Neuronal stem cell (in vitro differentiated cells): ENCODE data around the gene NELL1.

Experiments
- DNase-seq: peaks from one replicate; pipeline ENCODE4 v3.0.0-alpha.2; 2013; ENCODE audit warnings: low spot score
- H2AFZ ChIP-seq: one replicate; pipeline ENCODE4 v1.6.1; 2013; ENCODE audit warnings: mild to moderate bottlenecking, low read length, inconsistent platforms
- H2AK5ac ChIP-seq: 2 replicates; pipeline ENCODE4 v1.6.1; 2013; ENCODE audit warnings: low read depth, mild to moderate bottlenecking, inconsistent platforms, low read length, moderate library complexity, mixed read lengths
- H2BK120ac ChIP-seq: 2 replicates; pipeline ENCODE4 v1.6.1; 2013; ENCODE audit warnings: low read depth, mild to moderate bottlenecking, inconsistent platforms, low read length, moderate library complexity, mixed read lengths
- H2BK12ac ChIP-seq: one replicate; pipeline ENCODE4 v1.6.1; 2013; ENCODE audit warnings: low read length, inconsistent platforms
- H2BK15ac ChIP-seq: 2 replicates; pipeline ENCODE4 v1.6.1; 2013; ENCODE audit warnings: mild to moderate bottlenecking, low read length, inconsistent platforms, mixed read lengths
- H2BK5ac ChIP-seq: one replicate; pipeline ENCODE4 v1.6.1; 2013; ENCODE audit warnings: inconsistent platforms, mild to moderate bottlenecking, low read length, moderate library complexity
- H3K14ac ChIP-seq: one replicate; pipeline ENCODE4 v1.6.1; 2013; ENCODE audit warnings: low read length, inconsistent platforms
- H3K18ac ChIP-seq: 2 replicates; pipeline ENCODE4 v1.6.1; 2013; ENCODE audit warnings: low read length, inconsistent platforms
- H3K23ac ChIP-seq: 2 replicates; pipeline ENCODE4 v1.6.1; 2013; ENCODE audit warnings: low read depth, mild to moderate bottlenecking, mixed read lengths, low read length, inconsistent platforms; ENCODE audit not compliant: poor library complexity
- H3K27ac ChIP-seq: replicated peaks from 3 replicates; pipeline ENCODE4 v1.5.1; 2013; ENCODE audit warnings: low read length, inconsistent platforms
- H3K27me3 ChIP-seq, 3 experiments: 2 replicates each; pipeline ENCODE4 v1.6.1; 2013; ENCODE audit warnings: low read length in 3 of 3, mild to moderate bottlenecking in 2 of 3, inconsistent platforms in 1 of 3, low read depth in 1 of 3, mixed read lengths in 1 of 3, moderate library complexity in 1 of 3; ENCODE audit not compliant: control insufficient read depth in 3 of 3, insufficient read depth in 3 of 3
- H3K36me3 ChIP-seq, 2 donors: replicated peaks in 1 of 2; 2 replicates each; pipeline ENCODE4 v1.6.1; 2013; ENCODE audit warnings: low read length in 2 of 2; ENCODE audit not compliant: control insufficient read depth in 2 of 2, insufficient read depth in 2 of 2
- H3K4ac ChIP-seq: 2 replicates; pipeline ENCODE4 v1.6.1; 2013; ENCODE audit warnings: inconsistent platforms, mild to moderate bottlenecking, low read length, moderate library complexity
- H3K4me1 ChIP-seq, 2 donors: 1 replicate in 1 of 2; 2 replicates in 1 of 2; pipeline ENCODE4 v1.6.1; 2013; ENCODE audit warnings: low read length in 2 of 2, low read depth in 1 of 2; ENCODE audit not compliant: control insufficient read depth in 2 of 2, insufficient read depth in 1 of 2
- H3K4me2 ChIP-seq: one replicate; pipeline ENCODE4 v1.6.1; 2013; ENCODE audit warnings: mild to moderate bottlenecking, low read length, inconsistent platforms; ENCODE audit not compliant: insufficient read depth, poor library complexity, severe bottlenecking
- H3K4me3 ChIP-seq, 2 donors: 2 replicates each; pipeline ENCODE4 v1.5.1; 2013; ENCODE audit warnings: low read length in 2 of 2, mild to moderate bottlenecking in 2 of 2, inconsistent platforms in 1 of 2, moderate library complexity in 1 of 2
- H3K79me1 ChIP-seq: one replicate; pipeline ENCODE4 v1.6.1; 2013; ENCODE audit warnings: low read depth, mild to moderate bottlenecking, inconsistent platforms, low read length, moderate library complexity
- H3K9ac ChIP-seq: one replicate; pipeline ENCODE4 v1.6.1; 2013; ENCODE audit warnings: mild to moderate bottlenecking, low read depth, low read length, inconsistent platforms; ENCODE audit not compliant: poor library complexity
- H3K9me3 ChIP-seq, 2 donors: replicated peaks in 1 of 2; 2 replicates each; pipeline versions ENCODE3 to v1.6.1; 2013; ENCODE audit warnings: low read length in 2 of 2, mild to moderate bottlenecking in 2 of 2, inconsistent platforms in 1 of 2, low read depth in 1 of 2, mixed read lengths in 1 of 2, moderate library complexity in 1 of 2; ENCODE audit not compliant: control insufficient read depth in 2 of 2, insufficient read depth in 1 of 2
- H4K8ac ChIP-seq: one replicate; pipeline ENCODE4 v1.6.1; 2013; ENCODE audit warnings: low read depth, mild to moderate bottlenecking, inconsistent platforms, low read length, moderate library complexity
- H4K91ac ChIP-seq: one replicate; pipeline ENCODE4 v1.6.1; 2013; ENCODE audit warnings: low read length, low read depth, mild to moderate bottlenecking, inconsistent platforms; ENCODE audit not compliant: poor library complexity
- WGBS, 2 donors: extraction: QIAGEN DNeasy Blood & Tissue Kit; methylation state at CpG; one replicate each; pipeline ENCODE4 v1.1.7; 2013; ENCODE audit warnings: missing lambda C conversion rate in 2 of 2, mixed read lengths in 1 of 2; ENCODE audit not compliant: insufficient read length in 2 of 2, insufficient replicate concordance in 1 of 2; ENCODE audit errors: extremely low coverage in 2 of 2; 5-methylcytosine and 5-hydroxymethylcytosine counted together

Gene NELL1

GRCh38 chr11:21603886-21604285 is 934.5 kb downstream of the NELL1 start:
- Histone ChIP-seq H4K91ac (no peak overlapping the region), H2BK120ac (no peak overlapping the region), H2AK5ac (no peak overlapping the region), H4K8ac (no peak overlapping the region), H3K4me1 (no peaks in the 10 kb centered on the region), H3K18ac (no peak overlapping the region), H2BK15ac (no peak overlapping the region), H3K27me3 (no peaks in the 10 kb centered on the region), H2BK5ac (no peak overlapping the region), H3K36me3 (no peaks in the 10 kb centered on the region), H3K79me1 (no peaks in the 10 kb centered on the region), H2AFZ (no peak overlapping the region), H3K4me3 (no peak overlapping the region), H3K27ac (no peak overlapping the region), H2BK12ac (no peak overlapping the region), H3K9ac (no peak overlapping the region), H3K4me2 (no peak overlapping the region), H3K4ac (no peak overlapping the region), H3K9me3 (no peaks in the 10 kb centered on the region), H3K14ac (no peak overlapping the region), H3K23ac (no peak overlapping the region)
- no peak for DNase-seq
- no CpG with 5 or more reads among the region's 3 CpGs for WGBS, 2 donors

- H2AK5ac ChIP-seq = no peak overlapping the region
- H2BK120ac ChIP-seq = no peak overlapping the region
- H2BK15ac ChIP-seq = no peak overlapping the region
- DNase-seq = no peak
- no peaks in the 10 kb centered on the region for H3K9me3 ChIP-seq
- H4K91ac ChIP-seq = no peak overlapping the region
- no peaks in the 10 kb centered on the region for H3K4me1 ChIP-seq
- no peaks in the 10 kb centered on the region for H3K27me3 ChIP-seq
- no peak overlapping the region for H3K4me3 ChIP-seq
- no peak overlapping the region for H3K14ac ChIP-seq
- no peak overlapping the region for H3K18ac ChIP-seq
- H2BK12ac ChIP-seq = no peak overlapping the region
- no peaks in the 10 kb centered on the region for H3K36me3 ChIP-seq
- WGBS, 2 donors = no CpG with 5 or more reads among the region's 3 CpGs
- H4K8ac ChIP-seq = no peak overlapping the region
- no peak overlapping the region for H2AFZ ChIP-seq
- no peak overlapping the region for H3K4me2 ChIP-seq
- H3K4ac ChIP-seq = no peak overlapping the region
- no peak overlapping the region for H3K23ac ChIP-seq
- no peak overlapping the region for H3K9ac ChIP-seq
- H3K27ac ChIP-seq = no peak overlapping the region
- no peaks in the 10 kb centered on the region for H3K79me1 ChIP-seq
- H2BK5ac ChIP-seq = no peak overlapping the region
Observed at GRCh38 chr11:21604564-21604963, 935.2 kb downstream of the NELL1 start.

- Histone ChIP-seq H3K4me1 (no peaks in the 10 kb centered on the region), H3K14ac (no peak overlapping the region), H3K9me3 (no peaks in the 10 kb centered on the region), H2BK5ac (no peak overlapping the region), H3K36me3 (no peaks in the 10 kb centered on the region), H2BK120ac (no peak overlapping the region), H3K79me1 (no peaks in the 10 kb centered on the region), H4K91ac (no peak overlapping the region), H3K27ac (no peak overlapping the region), H4K8ac (no peak overlapping the region), H2BK15ac (no peak overlapping the region), H3K4me3 (no peak overlapping the region), H3K18ac (no peak overlapping the region), H2AFZ (no peak overlapping the region), H3K4me2 (no peak overlapping the region), H2BK12ac (no peak overlapping the region), H3K9ac (no peak overlapping the region), H3K4ac (no peak overlapping the region), H3K23ac (no peak overlapping the region), H2AK5ac (no peak overlapping the region), H3K27me3 (no peaks in the 10 kb centered on the region)
- no CpG with 5 or more reads among the region's 3 CpGs for WGBS, 2 donors
- DNase-seq = no peak
Observed at GRCh38 chr11:21612326-21612725, 942.9 kb downstream of the NELL1 start.

GRCh38 chr11:21614961-21615360 is 945.6 kb downstream of the NELL1 start:
- WGBS, 2 donors = no CpG with 5 or more reads among the region's 5 CpGs
- DNase-seq = no peak
- no peak overlapping the region for H3K27ac ChIP-seq
- H3K27me3 ChIP-seq = no peaks in the 10 kb centered on the region
- H3K14ac ChIP-seq = no peak overlapping the region
- no peak overlapping the region for H2AFZ ChIP-seq
- no peaks in the 10 kb centered on the region for H3K4me1 ChIP-seq
- H3K4me2 ChIP-seq = no peak overlapping the region
- H3K23ac ChIP-seq = no peak overlapping the region
- H3K79me1 ChIP-seq = no peaks in the 10 kb centered on the region
- H2BK120ac ChIP-seq = no peak overlapping the region
- H3K18ac ChIP-seq = no peak overlapping the region
- H4K8ac ChIP-seq = no peak overlapping the region
- H3K4me3 ChIP-seq = no peak overlapping the region
- no peak overlapping the region for H2BK15ac ChIP-seq
- no peaks in the 10 kb centered on the region for H3K9me3 ChIP-seq
- H3K36me3 ChIP-seq = no peaks in the 10 kb centered on the region
- H2BK5ac ChIP-seq = no peak overlapping the region
- H2BK12ac ChIP-seq = no peak overlapping the region
- no peak overlapping the region for H2AK5ac ChIP-seq
- H4K91ac ChIP-seq = no peak overlapping the region
- no peak overlapping the region for H3K9ac ChIP-seq
- H3K4ac ChIP-seq = no peak overlapping the region
